OCI-LY3 (cell line): ENCODE measurements around the gene PFKFB4.

ENCODE experiments used
- EZH2phosphoT487 ChIP-seq: fragments of 200-600 bp; shearing (Covaris generic); IDR thresholded peaks from 2 replicates; pipeline ENCODE4 v1.6.1; 2018; ENCODE audit warnings: antibody characterized with exemption, mixed run types, low read depth
- TF ChIP-seq, protein P1 (sequence below): fragments of 200-600, 300-600 bp; sonication (generic); IDR thresholded peaks from 2 replicates; pipeline ENCODE4 v1.5.1; 2014; ENCODE audit warnings: antibody characterized with exemption, low read length, low read depth

DNA sequence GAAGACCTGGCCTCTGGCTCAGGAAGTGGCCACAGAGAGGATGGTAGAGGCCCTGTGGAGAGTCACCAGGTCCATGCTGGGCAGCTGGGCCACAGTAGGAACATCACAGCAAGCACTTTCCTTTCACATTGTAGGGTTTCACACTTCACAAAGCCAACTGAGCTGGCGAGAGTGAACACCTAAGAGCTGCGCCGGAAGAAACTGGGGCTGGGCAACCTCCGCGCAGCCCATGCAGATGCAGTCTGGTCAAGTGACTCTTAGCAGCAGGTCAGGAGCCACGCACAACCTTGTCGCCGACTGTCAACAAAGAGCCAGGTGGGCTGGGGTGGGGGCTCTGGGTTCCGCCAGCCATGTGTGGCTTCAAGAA, 37.3 kb downstream of the PFKFB4 start:
- TF ChIP-seq, protein P1, sequence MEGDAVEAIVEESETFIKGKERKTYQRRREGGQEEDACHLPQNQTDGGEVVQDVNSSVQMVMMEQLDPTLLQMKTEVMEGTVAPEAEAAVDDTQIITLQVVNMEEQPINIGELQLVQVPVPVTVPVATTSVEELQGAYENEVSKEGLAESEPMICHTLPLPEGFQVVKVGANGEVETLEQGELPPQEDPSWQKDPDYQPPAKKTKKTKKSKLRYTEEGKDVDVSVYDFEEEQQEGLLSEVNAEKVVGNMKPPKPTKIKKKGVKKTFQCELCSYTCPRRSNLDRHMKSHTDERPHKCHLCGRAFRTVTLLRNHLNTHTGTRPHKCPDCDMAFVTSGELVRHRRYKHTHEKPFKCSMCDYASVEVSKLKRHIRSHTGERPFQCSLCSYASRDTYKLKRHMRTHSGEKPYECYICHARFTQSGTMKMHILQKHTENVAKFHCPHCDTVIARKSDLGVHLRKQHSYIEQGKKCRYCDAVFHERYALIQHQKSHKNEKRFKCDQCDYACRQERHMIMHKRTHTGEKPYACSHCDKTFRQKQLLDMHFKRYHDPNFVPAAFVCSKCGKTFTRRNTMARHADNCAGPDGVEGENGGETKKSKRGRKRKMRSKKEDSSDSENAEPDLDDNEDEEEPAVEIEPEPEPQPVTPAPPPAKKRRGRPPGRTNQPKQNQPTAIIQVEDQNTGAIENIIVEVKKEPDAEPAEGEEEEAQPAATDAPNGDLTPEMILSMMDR, result no peak
- no peak for TF ChIP-seq EZH2phosphoT487
